CD4-positive, alpha-beta T cell treated with Interleukin-6 at 100 ng/mL for 8 hours (primary cell): ENCODE results near the gene NXT2.
"Not testable (repeated sequence)": the region's sequence is repeated elsewhere in the genome, so short reads cannot be mapped to it uniquely, and the experiment has no call there.

Source experiments
- DNase-seq: peaks from one replicate; pipeline ENCODE4 v3.0.0-alpha.2; 2020; ENCODE audit warnings: mixed read lengths, low spot score

NXT2 gene

DNA sequence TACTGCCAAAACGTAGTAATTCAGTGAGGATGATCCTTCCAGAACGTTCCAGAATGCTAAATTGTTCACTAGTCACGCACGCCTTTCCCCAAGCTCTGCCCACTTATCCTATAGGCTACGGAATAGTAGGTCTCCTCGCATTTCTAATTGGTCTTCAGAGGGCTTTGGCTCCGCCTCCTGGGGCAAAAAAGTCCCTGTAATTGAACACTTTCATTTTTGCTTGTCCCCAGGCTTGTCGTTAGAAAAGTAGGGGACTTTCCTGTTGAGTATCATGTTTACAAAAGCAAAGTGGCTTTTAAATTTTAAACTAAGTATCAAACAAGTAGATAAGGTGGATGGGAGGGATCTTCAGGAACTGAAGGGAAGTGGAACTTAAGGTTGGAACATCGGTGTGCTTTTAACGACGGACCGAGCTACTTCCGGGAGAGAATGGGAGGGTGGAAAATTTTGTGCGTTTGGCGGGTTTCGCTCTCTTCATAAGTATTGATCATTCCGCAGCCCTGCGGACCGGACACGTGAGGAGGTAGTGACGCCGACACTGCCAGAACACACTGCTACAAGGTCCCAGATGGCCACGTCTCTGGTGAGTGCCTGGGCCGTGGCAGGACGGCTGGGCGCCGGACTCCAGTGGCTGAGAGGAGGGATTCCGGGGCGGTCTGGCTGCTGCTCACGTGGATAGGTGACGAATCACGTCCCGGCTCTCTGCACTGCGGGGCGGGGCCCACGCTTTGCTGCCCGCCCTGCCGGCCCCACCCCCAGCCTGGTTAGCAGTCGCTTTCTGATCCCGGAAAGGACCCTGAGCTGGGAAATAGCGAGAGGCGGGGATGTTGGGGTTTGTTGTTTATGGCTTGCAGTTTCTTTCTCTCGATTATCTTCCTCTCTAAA, at the start of gene NXT2:
NXT2 (plus strand) TSS at position 406 of the 885 bp plus-strand sequence; CDS start at position 569, 163 bp downstream.
- peak; percentile 86 for DNase-seq

GRCh38 chrX:109487640-109488039, 49.0 kb upstream of the NXT2 start:
- no peak for DNase-seq

DNA sequence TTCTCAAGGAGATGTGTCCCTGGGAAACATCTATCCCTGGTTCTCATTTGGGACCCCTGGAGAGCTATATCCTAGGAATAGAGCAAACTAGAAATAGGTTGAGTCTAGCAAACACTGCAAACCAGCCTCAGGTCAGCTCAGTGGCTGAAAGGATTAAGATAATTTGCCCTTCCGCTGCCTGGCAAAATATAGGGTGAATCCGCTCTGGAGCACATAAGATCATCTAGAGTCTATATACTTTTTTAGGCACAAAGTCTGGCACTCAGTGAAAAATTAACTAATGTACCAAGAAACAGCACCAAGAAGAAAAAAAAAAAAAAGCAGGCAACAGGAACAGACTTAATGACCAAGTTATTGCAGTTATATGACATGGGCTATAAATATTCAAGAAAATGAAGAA, 47.5 kb upstream of the NXT2 start:
- DNase-seq: no peak

GRCh38 chrX:109498434-109498833, 38.2 kb upstream of the NXT2 start:
- DNase-seq: no peak

- no peak for DNase-seq
Observed at GRCh38 chrX:109501176-109501575, 35.5 kb upstream of the NXT2 start.

GRCh38 chrX:109508915-109509314, 27.7 kb upstream of the NXT2 start:
- no peak for DNase-seq

DNA sequence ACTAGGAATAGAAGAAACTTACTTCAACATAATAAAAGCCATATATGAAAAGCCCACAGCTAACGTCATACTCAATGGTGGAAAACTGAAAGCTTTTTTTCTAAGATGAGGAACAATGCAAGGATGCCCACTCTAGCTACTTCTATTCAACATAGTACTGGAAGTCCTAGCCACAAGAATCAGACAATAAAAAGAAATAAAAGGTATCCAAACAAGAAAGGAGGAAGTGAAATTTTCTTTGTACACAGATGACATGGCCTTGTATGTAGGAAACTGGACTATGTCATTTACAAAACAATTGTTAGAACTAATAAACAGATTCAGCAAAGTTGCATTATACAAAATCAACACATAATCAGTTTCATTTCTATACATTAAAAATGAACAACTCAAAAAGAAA, 25.5 kb upstream of the NXT2 start:
- DNase-seq: no peak

GRCh38 chrX:109519001-109519400, 17.6 kb upstream of the NXT2 start:
- no peak for DNase-seq

DNA sequence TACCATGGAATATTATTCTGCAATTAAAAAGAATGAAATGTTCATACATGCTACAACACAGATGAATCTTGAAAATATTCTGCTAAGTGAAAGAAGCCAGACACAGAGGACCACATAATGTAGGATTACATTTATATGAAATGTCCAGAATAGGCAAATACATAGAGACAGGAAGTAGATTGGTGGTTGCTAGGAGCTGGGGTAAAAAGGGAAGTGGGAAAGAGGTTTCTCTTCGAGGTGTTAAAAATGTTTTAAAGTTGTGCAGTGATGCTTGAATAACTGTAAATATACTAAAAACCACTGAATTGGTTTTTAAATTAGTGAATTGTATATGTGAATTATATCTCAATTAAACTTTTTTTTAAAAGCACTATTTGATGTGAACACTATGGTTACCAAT, 3.6 kb upstream of the NXT2 start:
- DNase-seq: no peak

- no peak for DNase-seq
Observed at GRCh38 chrX:109533631-109534030, 3.0 kb upstream of the NXT2 start.

DNA sequence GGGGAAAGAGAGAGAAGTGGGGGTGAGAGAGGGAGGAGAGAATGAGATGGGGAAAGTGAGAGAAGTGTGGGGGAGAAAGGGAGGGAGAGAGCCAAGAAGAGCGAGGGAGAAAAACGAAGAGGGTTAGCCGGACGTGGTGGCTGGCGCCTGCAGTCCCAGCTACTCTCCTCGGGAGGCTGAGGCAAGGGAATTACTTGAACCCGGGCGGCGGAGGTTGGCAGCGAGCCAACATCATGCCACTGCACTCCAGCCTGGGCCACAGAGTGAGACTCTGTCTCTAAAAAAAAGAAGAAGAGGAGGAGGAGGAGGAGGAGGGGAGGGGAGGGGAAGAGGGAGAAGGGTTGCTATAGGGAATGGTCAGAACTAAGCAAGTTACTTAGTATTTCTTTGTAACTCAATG, 1.7 kb upstream of the NXT2 start:
- no peak for DNase-seq

DNA sequence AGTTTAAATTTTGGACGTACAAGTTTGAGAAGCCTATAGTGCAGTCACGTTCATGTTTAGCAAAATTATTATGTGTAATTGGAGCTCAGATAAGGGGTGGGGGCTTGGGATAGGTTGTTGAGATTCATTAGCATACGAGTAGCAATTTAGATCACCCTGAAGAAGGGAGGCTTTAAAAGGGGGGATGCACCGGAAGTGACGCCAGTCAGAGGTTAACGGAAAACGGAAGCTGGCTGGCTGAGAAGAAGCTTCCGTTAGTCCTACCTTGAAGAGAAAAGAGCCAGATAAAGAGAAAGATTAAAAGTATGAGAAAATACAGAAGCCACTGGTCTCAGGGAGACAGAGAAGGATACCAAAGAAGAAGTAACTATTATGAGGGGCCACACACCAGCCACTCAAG, 1.1 kb upstream of the NXT2 start:
- DNase-seq: no peak

DNA sequence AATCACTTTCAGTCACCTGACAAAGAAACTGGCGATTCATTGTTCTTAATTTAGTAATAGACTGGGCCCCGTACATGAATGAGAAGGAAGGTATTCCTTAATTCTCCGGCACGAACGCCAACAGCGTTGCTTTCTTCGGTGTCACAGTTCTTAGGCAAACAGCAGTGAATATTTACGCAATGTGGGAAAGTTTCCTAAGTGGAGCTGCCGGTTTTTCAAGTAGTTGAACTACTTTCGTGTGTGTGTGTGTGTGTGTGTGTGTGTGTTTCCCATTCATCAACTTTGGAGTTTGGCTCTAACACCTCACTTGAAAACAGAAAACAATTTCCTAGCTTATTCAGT, 651 bp downstream of the NXT2 start:
- DNase-seq: no peak

- not testable (repeated sequence) for DNase-seq
Observed at GRCh38 chrX:109539007-109539406, 2.4 kb downstream of the NXT2 start.

DNA sequence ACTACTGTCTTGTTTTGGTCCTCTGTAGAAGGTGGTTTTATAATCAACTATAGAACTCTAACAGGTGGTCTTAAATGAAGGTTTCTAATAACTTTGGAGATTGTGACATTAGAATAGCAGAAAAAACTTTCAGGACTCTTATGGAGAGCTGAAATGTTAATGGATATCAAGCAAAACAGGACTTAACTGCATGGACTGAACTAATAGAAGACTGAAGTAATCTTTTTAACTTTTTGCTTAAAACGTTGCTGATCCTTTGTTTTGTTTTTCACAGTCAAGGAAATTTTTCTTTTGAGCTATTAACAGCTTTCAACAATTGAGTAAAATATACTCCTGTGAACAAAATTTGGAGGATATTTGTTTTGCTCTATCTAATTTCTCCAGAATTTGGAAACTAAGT, 17.2 kb downstream of the NXT2 start:
- DNase-seq: no peak

DNA sequence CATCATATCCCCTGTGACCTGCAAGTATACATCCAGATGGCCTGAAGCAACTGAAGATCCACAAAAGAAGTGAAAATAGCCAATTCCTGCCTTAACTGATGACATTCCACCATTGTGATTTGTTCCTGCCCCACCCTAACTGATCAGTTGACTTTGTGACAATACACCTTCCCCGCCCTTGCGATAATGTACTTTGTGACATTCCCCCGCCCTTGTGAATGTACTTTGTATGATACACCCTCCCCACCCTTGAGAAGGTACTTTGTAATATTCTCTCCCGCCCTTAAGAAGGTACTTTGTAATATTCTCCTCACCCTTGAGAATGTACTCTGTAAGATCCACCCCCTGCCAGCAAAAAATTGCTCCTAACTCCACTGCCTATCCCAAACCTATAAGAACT, 39.4 kb downstream of the NXT2 start:
- not testable (repeated sequence) for DNase-seq

GRCh38 chrX:109577055-109577454, 40.4 kb downstream of the NXT2 start:
- no peak for DNase-seq

DNA sequence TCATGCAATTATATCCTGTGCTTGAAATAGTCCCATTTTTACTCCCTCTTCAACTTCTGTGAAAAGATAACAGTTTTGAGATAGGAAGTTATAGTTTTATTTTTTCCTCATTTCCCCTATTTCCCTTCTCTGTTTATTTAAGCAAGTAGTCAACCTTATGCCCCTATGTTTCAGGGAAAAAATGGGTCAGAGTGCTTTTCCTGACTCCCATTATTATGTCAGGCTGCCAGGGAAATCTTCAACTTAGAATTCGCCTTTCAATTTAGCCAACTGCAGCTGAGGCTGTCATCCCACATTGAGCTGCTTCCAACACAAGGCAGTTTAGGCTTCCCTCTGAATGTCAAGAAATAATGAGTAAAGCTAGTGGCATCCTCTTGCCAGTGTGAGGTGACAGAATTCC, 42.3 kb downstream of the NXT2 start:
- no peak for DNase-seq

GRCh38 chrX:109585488-109585887, 48.8 kb downstream of the NXT2 start:
- DNase-seq: no peak

GRCh38 chrX:109590176-109590575, 53.5 kb downstream of the NXT2 start:
- DNase-seq: no peak
